GM19324 (cell line): Measurements from ENCODE around the gene KCTD17.
A peak's percentile ranks its signal among the peaks of the same experiment; 100 is the strongest.

Experiments
- ATAC-seq: cut with Tn5 transposase; IDR thresholded peaks from one replicate; pipeline ENCODE4 v1.9.1; 2021; ENCODE audit warnings: mild to moderate bottlenecking, moderate library complexity; ENCODE audit not compliant: unreplicated experiment, low FRiP score

The KCTD17 gene

GRCh38 chr22:37036655-37037377 is 14.7 kb upstream of the KCTD17 start:
- ATAC-seq, result no peak

DNA sequence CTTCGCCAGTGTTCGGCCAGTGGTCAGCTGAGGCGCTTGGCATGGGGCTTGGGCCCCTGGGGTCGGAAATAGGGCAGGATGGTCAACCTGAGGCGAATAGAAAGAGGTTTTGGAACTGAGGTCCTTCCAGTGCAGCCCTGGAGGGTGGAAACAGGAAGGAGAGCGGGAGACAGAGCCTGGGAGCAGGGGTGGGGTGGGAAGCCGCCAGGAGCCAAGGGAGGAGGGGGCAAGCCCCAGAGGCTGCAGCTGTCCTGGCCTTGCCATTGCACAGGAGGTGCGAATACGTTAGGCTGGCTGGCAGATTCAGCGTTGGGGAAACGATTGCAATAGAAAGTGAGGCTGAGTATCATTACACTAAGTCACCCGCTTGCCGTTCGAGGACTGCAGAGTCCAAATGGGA is 13.9 kb upstream of the KCTD17 start:
- no peak for ATAC-seq

- ATAC-seq, result no peak
These were observed 12.1 kb upstream of the KCTD17 start for GRCh38 chr22:37039466-37039865.

GRCh38 chr22:37043209-37043827 is 8.2 kb upstream of the KCTD17 start:
- no peak for ATAC-seq

- ATAC-seq, result peak; percentile 65
These were observed 7.6 kb upstream of the KCTD17 start for GRCh38 chr22:37043828-37044538.

- ATAC-seq, result no peak
These were observed 6.6 kb upstream of the KCTD17 start for GRCh38 chr22:37044634-37045625.

DNA sequence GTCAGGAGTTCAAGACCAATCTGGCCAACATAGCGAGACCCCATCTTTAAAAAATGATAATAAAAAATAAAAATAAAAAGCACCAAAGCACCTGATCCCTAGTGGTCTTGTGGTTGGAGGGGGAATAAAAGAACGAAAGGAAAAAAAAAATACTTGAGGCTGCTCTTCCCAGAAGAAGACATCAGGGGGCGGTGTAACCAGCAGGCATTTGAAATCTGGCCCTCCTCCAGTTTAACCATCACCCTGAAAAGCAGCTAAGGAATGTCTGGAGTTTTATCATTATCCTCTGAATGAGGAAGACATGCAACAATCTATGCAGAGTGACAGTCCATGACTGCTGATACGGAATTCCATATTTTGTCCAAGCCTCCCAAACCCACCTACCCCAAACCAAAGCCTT is 5.6 kb upstream of the KCTD17 start:
- ATAC-seq, result no peak

DNA sequence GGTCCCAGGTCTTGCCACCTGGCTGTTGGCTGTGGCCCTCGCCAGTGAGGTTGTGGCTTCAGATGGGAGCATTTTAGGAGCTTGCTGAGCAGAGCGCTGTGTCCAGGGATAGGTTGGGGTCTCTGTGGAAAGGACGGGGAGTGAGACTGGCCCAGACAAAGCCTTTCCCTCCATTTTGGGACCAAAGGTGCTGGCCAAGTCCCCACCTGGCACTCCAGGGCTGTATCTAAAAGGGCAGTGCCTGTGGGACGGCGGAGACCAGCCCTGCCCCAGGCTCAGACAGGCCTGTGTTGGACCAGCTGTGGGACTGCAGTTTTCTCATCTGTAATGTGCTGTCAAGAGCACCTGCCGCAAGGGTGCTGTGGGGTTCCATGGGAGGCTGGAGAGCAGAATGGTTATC is 5.0 kb upstream of the KCTD17 start:
- no peak for ATAC-seq

- ATAC-seq, result no peak
These were observed 4.5 kb upstream of the KCTD17 start for GRCh38 chr22:37047006-37047405.

- no peak for ATAC-seq
These were observed 3.4 kb upstream of the KCTD17 start for GRCh38 chr22:37048133-37048532.

- no peak for ATAC-seq
These were observed 2.3 kb upstream of the KCTD17 start for GRCh38 chr22:37049224-37049623.

- no peak for ATAC-seq
These were observed 629 bp upstream of the KCTD17 start for GRCh38 chr22:37050913-37051312.

- no peak for ATAC-seq
These were observed 1.1 kb downstream of the KCTD17 start for GRCh38 chr22:37052386-37053309.

GRCh38 chr22:37053310-37054055 is 1.9 kb downstream of the KCTD17 start:
- no peak for ATAC-seq

DNA sequence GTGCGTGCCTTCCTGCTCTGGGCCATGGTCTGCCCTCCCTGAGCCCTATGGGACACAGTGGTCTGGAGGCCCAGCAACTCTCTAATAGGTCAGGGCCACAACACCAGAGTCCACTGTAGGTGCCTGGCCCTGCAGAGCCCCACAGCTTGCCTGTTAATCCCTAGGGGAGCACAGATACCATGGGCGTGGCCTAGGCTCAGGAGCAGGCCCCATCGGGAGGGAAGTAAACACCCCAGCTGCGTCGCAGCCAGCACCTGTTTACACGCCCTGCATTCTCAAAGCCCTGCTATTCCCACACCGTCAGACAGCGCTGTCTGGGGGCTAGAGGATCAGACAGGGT is 2.5 kb downstream of the KCTD17 start:
- no peak for ATAC-seq

- no peak for ATAC-seq
These were observed 3.2 kb downstream of the KCTD17 start for GRCh38 chr22:37054600-37055365.

GRCh38 chr22:37056246-37056645 is 4.7 kb downstream of the KCTD17 start:
- ATAC-seq, result no peak

- no peak for ATAC-seq
These were observed 5.7 kb downstream of the KCTD17 start for GRCh38 chr22:37057226-37057625.
